BE2C (cell line): ENCODE results near the gene LRRC1.

Experiments
- DNase-seq: peaks from one replicate; pipeline ENCODE4 v3.0.0-alpha.2; 2020
- H3K27me3 ChIP-seq: fragments of 250-450 bp; sonication (Bioruptor Pico); 2 replicates; pipeline ENCODE4 v1.5.1; 2020; ENCODE audit warnings: mild to moderate bottlenecking
- H3K36me3 ChIP-seq: fragments of 250-450 bp; sonication (Bioruptor Pico); 2 replicates; pipeline ENCODE4 v1.5.1; 2020; ENCODE audit warnings: mild to moderate bottlenecking
- H3K4me1 ChIP-seq: fragments of 250-450 bp; sonication (Bioruptor Pico); 2 replicates; pipeline ENCODE4 v1.5.1; 2020
- H3K4me3 ChIP-seq: 2 replicates; pipeline ENCODE4 v1.5.1; 2011; ENCODE audit warnings: low read depth, low read length
- H3K9me3 ChIP-seq: fragments of 250-450 bp; sonication (Bioruptor Pico); 2 replicates; pipeline ENCODE4 v1.5.1; 2020
- TF ChIP-seq, protein P1 (sequence below): IDR thresholded peaks from 2 replicates; pipeline ENCODE4 v1.5.1; 2012; ENCODE audit warnings: mild to moderate bottlenecking, low read depth, low read length

LRRC1 gene

DNA sequence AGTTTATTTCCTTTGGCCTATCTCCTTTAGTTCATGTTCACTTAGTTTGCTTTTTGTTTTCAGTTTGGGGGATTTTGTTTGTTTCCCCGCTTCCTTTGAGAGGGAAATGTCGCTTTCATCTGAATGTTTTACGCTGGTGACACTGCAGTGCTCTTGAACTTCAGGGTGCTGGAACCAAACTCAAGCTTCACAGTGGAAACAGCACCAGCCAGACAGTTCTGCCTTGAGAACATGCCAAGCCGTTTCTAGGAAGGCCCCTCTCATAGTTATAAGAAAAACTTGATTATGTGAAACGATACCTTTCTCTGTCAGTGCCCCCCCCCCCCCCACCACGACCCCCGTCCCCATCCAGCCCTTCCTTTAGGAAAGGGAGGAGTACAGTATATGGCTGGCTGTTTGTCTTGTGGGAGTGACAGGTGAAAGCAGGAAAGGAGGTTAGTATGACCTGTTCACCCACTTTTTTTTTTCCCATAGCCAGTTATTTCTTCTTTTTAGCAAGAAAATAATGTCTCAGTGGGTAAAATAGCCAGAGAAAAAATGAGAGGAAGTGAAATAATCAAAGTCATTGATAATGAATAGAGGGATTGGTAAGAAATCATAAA lies 130.1 kb downstream of the LRRC1 start:
- Histone ChIP-seq H3K9me3 (no peaks in the 10 kb centered on the region), H3K36me3 (no peaks in the 10 kb centered on the region), H3K27me3 (no peaks in the 10 kb centered on the region), H3K4me3 (no peak overlapping the region), H3K4me1 (no peaks in the 10 kb centered on the region)
- TF ChIP-seq, protein P1, sequence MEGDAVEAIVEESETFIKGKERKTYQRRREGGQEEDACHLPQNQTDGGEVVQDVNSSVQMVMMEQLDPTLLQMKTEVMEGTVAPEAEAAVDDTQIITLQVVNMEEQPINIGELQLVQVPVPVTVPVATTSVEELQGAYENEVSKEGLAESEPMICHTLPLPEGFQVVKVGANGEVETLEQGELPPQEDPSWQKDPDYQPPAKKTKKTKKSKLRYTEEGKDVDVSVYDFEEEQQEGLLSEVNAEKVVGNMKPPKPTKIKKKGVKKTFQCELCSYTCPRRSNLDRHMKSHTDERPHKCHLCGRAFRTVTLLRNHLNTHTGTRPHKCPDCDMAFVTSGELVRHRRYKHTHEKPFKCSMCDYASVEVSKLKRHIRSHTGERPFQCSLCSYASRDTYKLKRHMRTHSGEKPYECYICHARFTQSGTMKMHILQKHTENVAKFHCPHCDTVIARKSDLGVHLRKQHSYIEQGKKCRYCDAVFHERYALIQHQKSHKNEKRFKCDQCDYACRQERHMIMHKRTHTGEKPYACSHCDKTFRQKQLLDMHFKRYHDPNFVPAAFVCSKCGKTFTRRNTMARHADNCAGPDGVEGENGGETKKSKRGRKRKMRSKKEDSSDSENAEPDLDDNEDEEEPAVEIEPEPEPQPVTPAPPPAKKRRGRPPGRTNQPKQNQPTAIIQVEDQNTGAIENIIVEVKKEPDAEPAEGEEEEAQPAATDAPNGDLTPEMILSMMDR, result no peak
- DNase-seq, result no peak

- Histone ChIP-seq H3K9me3 (no peaks in the 10 kb centered on the region), H3K4me1 (no peaks in the 10 kb centered on the region), H3K4me3 (no peak overlapping the region), H3K27me3 (no peaks in the 10 kb centered on the region), H3K36me3 (no peaks in the 10 kb centered on the region)
- TF ChIP-seq, protein P1, result no peak
- no peak for DNase-seq
Measured at GRCh38 chr6:53925891-53926290, 131.1 kb downstream of the LRRC1 start.

GRCh38 chr6:53926505-53926904 lies 131.7 kb downstream of the LRRC1 start:
- Histone ChIP-seq H3K36me3 (no peaks in the 10 kb centered on the region), H3K9me3 (no peaks in the 10 kb centered on the region), H3K4me1 (no peaks in the 10 kb centered on the region), H3K27me3 (no peaks in the 10 kb centered on the region), H3K4me3 (no peak overlapping the region)
- DNase-seq, result no peak
- TF ChIP-seq, protein P1, result no peak

GRCh38 chr6:53928641-53929040 lies 133.8 kb downstream of the LRRC1 start:
- no peaks in the 10 kb centered on the region for H3K27me3 ChIP-seq
- H3K9me3 ChIP-seq, result no peaks in the 10 kb centered on the region
- TF ChIP-seq, protein P1, result no peak
- no peak for DNase-seq
- no peaks in the 10 kb centered on the region for H3K36me3 ChIP-seq
- H3K4me3 ChIP-seq, result no peak overlapping the region
- H3K4me1 ChIP-seq, result no peaks in the 10 kb centered on the region

DNA sequence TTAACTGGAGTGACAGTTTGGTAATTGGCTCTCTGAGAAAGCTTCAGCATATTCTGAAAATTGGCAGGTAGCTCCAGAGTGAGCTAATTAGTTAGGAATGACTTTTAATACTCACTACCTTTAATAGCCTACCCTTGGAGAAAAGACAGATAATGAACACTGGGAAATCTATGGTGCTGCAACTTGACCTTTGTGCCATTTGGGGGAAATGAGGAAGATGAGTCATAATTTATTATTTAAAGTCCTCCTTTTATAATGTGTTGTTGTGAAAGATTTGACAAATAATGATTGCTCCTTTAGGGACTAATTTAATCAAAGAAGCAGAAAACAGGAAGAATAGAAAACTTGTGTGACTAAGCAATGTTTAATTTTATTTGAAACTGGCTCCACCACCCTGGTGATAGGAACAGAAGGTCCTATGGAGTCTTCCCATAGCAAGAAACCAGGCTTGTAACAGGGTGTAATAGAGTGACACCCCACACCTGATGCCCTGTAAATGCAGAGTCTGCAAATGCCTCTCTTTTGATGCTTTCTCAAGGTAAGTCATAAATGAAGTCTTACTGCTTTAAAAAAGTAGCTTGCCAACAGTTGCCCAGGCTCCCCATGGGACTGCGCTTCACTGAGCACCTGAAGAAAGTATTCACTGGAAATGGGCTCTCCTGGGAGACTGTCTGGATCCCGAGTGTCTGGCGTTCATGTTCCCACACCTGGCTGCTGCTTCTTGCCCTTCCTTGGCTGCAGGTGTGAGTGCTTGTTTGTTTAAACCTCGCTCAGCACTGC lies 134.4 kb downstream of the LRRC1 start:
- DNase-seq, result no peak
- H3K36me3 ChIP-seq, result no peaks in the 10 kb centered on the region
- no peaks in the 10 kb centered on the region for H3K4me1 ChIP-seq
- no peaks in the 10 kb centered on the region for H3K9me3 ChIP-seq
- no peaks in the 10 kb centered on the region for H3K27me3 ChIP-seq
- H3K4me3 ChIP-seq, result no peak overlapping the region
- TF ChIP-seq, protein P1, result no peak

DNA sequence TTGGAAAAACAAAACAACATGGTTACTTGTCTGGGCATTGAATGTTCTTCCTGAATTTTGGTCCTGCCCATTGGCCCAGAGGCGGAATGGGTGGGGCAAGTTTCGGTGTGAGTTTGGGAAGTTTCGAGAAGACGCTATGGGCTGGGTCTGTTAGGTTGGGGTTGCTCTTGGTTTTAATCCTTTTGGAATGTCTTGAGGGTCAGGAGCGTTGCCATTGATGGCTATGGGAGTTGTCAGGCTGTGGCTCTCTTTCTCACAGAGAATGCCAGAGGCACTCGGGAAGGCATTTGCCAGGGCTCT lies 135.0 kb downstream of the LRRC1 start:
- no peaks in the 10 kb centered on the region for H3K36me3 ChIP-seq
- H3K4me1 ChIP-seq, result no peaks in the 10 kb centered on the region
- no peaks in the 10 kb centered on the region for H3K9me3 ChIP-seq
- TF ChIP-seq, protein P1, result no peak
- no peaks in the 10 kb centered on the region for H3K27me3 ChIP-seq
- no peak for DNase-seq
- H3K4me3 ChIP-seq, result no peak overlapping the region
